Motor neuron (in vitro differentiated cells): Measurements from ENCODE around the gene INSC. TPM values are rescaled to one million over a fixed set of nuclear protein-coding genes. Genes with fewer than 3 reads are reported as not detected.

ENCODE experiments used
- total RNA-seq, 8 experiments: library from RNA; unstranded; fragments of 300-600 nt; gene quantifications; 2 replicates each; pipeline versions ENCODE4 v1.2.3 to v1.2.4, GENCODE V29; 2022

The INSC gene
- total RNA-seq, 8 experiments from 2014 or later: 0.13 to 9.3 (median 0.40) TPM

Other genes with a start within 250 kb of the INSC start
- gene CYP2R1, start 222.7 kb upstream of the INSC start, total RNA-seq: 10 to 100 TPM in 6 of 8 experiments, 1 to 10 TPM in 2; 5.4 to 46.6 (median 16.4) TPM
- gene CALCA, start 142.6 kb upstream of the INSC start, total RNA-seq: 100 to 1,000 TPM in 1 of 8 experiments, 10 to 100 TPM in 1, 1 to 10 TPM in 6; 1.7 to 177 (median 6.1) TPM
- 10 to 100 TPM in 2 of 8 experiments, 1 to 10 TPM in 5, under 1 TPM in 1; 0.28 to 24.2 (median 7.1) TPM for gene CALCB, start 41.3 kb upstream of the INSC start, total RNA-seq